GM18868 (cell line): Measurements from ENCODE around the gene DIAPH2.
A peak's percentile ranks its signal among the peaks of the same experiment; 100 is the strongest.

ENCODE experiments used
- ATAC-seq: cut with Tn5 transposase; IDR thresholded peaks from one replicate; pipeline ENCODE4 v1.9.1; 2021; ENCODE audit warnings: mild to moderate bottlenecking, moderate library complexity; ENCODE audit not compliant: unreplicated experiment

The DIAPH2 gene

GRCh38 chrX:97446298-97446882 is 761.7 kb downstream of the DIAPH2 start:
- no peak for ATAC-seq

- ATAC-seq = peak; percentile 37
These were observed 762.7 kb downstream of the DIAPH2 start for GRCh38 chrX:97447306-97447705.

GRCh38 chrX:97452283-97452682 is 767.6 kb downstream of the DIAPH2 start:
- ATAC-seq = no peak

GRCh38 chrX:97461763-97462162 is 777.1 kb downstream of the DIAPH2 start:
- no peak for ATAC-seq

DNA sequence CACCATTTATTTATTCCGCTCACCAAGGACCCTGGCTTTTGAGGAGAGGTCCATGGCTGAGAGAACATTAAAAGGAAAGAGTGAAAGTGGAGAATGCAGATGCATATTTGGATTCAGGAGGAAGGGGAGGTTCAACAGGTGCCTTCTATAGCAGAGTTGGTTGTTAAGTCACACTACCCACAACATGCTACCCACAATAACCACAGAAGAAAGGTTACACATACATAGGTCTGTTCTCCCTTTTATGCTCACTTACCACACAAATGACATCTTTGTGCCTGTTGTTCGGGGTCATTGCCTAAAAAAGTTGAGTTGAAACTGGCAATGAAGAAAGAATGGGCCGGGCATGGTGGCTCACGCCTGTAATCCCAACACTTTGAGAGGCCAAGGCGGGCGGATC is 786.4 kb downstream of the DIAPH2 start:
- no peak for ATAC-seq

- no peak for ATAC-seq
These were observed 790.3 kb downstream of the DIAPH2 start for GRCh38 chrX:97474933-97475332.

GRCh38 chrX:97479106-97479890 is 794.7 kb downstream of the DIAPH2 start:
- ATAC-seq = no peak

DNA sequence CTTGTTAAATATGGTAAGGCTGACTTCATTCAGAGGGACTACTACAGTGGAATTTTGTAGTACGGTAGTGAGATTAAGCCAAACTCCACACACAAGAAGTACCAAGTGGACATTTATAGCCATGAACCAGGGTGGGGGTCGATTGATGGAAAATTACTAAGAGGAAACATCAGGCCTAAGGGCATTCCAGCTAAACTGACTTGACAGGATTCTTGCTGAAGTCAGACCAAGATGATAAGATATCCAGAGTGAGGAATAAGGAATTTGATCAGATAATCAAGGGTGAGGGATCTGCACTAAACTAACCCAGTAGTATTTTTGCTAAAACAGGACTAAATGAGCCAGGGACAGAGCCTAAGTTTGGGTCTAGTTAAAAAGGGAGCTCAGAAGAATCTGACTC is 796.6 kb downstream of the DIAPH2 start:
- ATAC-seq = no peak

- no peak for ATAC-seq
These were observed 798.1 kb downstream of the DIAPH2 start for GRCh38 chrX:97482666-97483300.

GRCh38 chrX:97490656-97491055 is 806.0 kb downstream of the DIAPH2 start:
- ATAC-seq = no peak

- ATAC-seq = peak; percentile 97
These were observed 810.2 kb downstream of the DIAPH2 start for GRCh38 chrX:97494756-97495372.

DNA sequence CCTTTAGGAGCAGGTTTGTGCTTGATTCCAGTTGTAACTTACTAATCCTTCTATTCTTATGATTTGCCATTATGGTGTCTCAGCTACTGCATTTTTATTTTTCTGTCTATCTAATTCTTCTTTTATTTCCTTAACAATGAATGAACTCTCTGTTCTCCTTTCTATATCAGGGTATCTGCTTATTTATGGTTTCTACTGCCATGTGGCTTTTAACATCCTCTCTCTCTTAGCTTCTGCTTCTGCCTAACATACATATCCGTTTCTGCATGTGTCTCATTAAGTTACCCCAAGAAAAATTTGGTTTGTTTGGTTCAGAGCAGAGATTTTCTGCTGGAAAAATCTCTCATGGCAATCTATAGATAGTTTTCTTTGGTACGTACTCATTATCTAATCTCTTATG is 813.5 kb downstream of the DIAPH2 start:
- ATAC-seq = peak; percentile 45

GRCh38 chrX:97504431-97504830 is 819.8 kb downstream of the DIAPH2 start:
- no peak for ATAC-seq

DNA sequence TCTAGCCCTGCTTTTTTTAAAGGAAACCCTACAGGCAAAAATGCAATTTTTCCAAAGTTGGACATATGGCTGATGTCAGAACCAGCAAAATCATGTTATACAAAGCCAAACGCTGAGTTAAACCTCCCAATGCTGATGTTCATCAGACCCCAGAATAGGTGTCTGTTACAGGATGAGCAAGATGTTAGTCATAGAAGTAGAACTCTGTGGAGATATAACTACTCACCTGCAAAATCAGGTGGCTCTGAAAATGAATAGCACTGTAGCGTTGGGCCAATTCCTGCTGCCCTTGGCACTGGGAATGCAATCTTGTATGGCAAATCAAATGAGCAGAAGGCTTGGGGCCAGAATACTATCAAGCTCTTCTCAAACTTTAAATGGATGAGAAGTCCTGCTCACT is 833.1 kb downstream of the DIAPH2 start:
- ATAC-seq = no peak

DNA sequence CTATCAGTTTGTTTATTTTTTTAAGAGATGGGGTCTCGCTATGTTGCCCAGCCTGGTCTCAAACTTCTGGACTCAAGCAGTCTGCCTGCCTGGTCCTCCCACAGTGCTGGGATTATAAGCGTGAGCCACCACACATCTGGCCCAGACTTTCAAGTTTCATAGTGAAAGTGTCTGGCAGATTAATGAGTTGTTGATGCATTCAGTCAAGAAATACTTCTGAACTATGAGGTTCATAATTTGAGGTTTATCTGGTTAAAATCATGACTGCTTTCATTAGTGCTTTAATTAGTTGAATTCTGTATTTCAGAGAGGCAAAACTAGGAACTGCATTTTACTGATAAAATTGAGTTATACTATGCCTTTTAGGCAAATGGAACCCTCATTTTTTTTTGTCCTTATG is 837.7 kb downstream of the DIAPH2 start:
- no peak for ATAC-seq

- ATAC-seq = no peak
These were observed 839.7 kb downstream of the DIAPH2 start for GRCh38 chrX:97524340-97524739.

DNA sequence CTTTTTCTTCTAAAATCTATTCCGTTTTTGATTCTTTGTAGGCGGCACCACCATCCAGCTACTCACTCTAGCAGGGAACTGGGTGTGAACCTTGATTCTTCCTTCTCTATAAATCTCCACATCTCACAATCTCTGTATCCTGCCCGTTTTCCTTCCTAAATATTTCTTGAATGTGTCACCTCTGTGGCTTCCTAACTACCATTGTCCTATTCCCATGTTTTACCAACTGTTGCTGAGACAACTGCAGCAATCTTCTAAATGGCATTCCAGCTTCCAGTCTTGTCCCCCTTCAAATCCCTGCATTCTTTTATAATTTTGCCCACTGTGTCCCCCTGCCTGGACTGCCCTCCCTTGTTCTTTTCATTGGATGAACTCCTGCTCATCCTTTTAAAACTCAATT is 840.4 kb downstream of the DIAPH2 start:
- ATAC-seq = no peak

DNA sequence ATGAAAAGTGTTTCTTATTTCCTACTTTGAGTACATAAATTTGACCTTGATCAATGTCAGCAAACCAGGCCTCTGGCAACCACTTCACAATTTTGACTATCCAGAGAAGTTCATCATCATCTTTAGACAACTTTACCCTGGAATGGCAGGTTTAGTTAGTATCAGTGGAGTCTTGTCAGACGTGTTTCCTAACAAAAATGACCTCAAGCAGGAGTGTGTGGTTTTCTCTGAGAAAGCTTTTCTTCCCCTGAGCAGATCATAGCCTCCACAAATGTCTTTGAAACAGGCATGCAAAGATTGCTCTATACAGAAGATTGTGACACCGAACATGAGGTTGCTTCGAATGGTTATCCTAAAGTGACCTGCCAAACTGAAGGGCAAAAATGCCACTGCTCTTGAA is 841.3 kb downstream of the DIAPH2 start:
- no peak for ATAC-seq

DNA sequence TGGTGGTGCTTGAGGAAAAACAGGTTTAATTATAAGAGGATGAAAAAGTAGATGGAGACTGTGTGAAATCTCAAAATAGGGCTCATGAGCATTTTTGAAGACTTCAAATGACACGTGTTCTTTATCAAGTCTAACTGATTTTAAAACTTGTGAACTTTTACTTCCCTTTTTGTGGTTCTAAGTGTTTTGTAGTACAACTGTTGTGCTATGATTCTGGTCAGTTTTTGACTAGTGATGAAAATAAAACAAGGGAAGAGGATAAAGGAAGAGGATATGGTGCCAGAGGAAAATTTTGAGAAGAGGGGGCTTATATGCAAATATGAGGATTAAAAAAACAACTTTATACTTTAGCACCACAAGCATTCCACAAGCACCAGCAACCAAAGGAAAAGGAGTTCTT is 843.1 kb downstream of the DIAPH2 start:
- ATAC-seq = no peak

- ATAC-seq = no peak
These were observed 845.0 kb downstream of the DIAPH2 start for GRCh38 chrX:97529536-97530200.

DNA sequence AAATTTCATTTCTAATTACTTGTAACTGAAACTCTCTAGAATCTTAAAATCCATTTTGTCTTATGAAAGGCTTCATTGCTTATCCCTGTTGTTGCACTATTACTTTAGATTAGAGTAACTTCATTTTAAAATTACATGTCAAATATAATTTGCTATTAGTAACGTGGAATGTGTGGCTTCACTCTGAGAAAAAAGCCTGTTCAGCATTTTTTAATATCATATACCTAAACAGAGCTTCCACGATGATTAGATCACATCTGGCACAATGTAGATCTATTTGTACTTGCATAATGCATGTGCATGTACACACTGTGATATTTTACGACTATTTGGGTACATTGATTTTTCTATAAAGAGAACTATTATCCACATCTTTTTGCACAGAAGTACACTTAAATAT is 847.2 kb downstream of the DIAPH2 start:
- no peak for ATAC-seq
